H9 (cell line): ENCODE results near the gene SLC2A4RG. TPM values are rescaled to one million over a fixed set of nuclear protein-coding genes. Genes with fewer than 3 reads are reported as not detected.

Source experiments
- DNase-seq: peaks from one replicate; pipeline ENCODE4 v3.0.0-alpha.2; 2017
- H2AFZ ChIP-seq: one replicate; pipeline ENCODE4 v1.6.1; 2013; ENCODE audit warnings: mild to moderate bottlenecking, low read length, control low read depth, moderate library complexity
- H2AK5ac ChIP-seq: 2 replicates; pipeline ENCODE4 v1.6.1; 2013; ENCODE audit warnings: low read length, control low read depth, mixed read lengths; ENCODE audit not compliant: insufficient read length
- H2BK120ac ChIP-seq: one replicate; pipeline ENCODE4 v1.6.1; 2013; ENCODE audit warnings: low read depth, mild to moderate bottlenecking, low read length, control low read depth, inconsistent platforms; ENCODE audit not compliant: poor library complexity, severe bottlenecking
- H2BK12ac ChIP-seq: 2 replicates; pipeline ENCODE4 v1.6.1; 2013; ENCODE audit warnings: low read length, control low read depth, mixed read lengths, low read depth; ENCODE audit not compliant: insufficient read length
- H2BK15ac ChIP-seq: 2 replicates; pipeline ENCODE4 v1.6.1; 2013; ENCODE audit warnings: low read depth, low read length, control low read depth
- H2BK20ac ChIP-seq: one replicate; pipeline ENCODE4 v1.6.1; 2013; ENCODE audit warnings: low read depth, mild to moderate bottlenecking, low read length, control low read depth, inconsistent platforms; ENCODE audit not compliant: poor library complexity, severe bottlenecking
- H2BK5ac ChIP-seq: 2 replicates; pipeline ENCODE4 v1.6.1; 2013; ENCODE audit warnings: low read length, control low read depth, mixed read lengths; ENCODE audit not compliant: insufficient read length
- H3K14ac ChIP-seq: 2 replicates; pipeline ENCODE4 v1.6.1; 2013; ENCODE audit warnings: low read length, control low read depth; ENCODE audit not compliant: insufficient read depth
- H3K18ac ChIP-seq: 2 replicates; pipeline ENCODE4 v1.6.1; 2013; ENCODE audit warnings: low read depth, mild to moderate bottlenecking, mixed read lengths, low read length, control low read depth; ENCODE audit not compliant: insufficient read length
- H3K23ac ChIP-seq: 2 replicates; pipeline ENCODE4 v1.6.1; 2013; ENCODE audit warnings: low read length, control low read depth, mixed read lengths, low read depth; ENCODE audit not compliant: insufficient read length
- H3K23me2 ChIP-seq: 2 replicates; pipeline ENCODE4 v1.6.1; 2013; ENCODE audit warnings: low read depth, mild to moderate bottlenecking, mixed read lengths, low read length, control low read depth; ENCODE audit not compliant: insufficient read length, poor library complexity, severe bottlenecking
- H3K27ac ChIP-seq: 2 replicates; pipeline ENCODE4 v1.5.1; 2013; ENCODE audit warnings: low read length, control low read depth, mixed read lengths, low read depth; ENCODE audit not compliant: insufficient read length
- H3K27me3 ChIP-seq: 2 replicates; pipeline ENCODE4 v1.6.1; 2013; ENCODE audit warnings: low read length, control low read depth, inconsistent platforms; ENCODE audit not compliant: insufficient read depth
- H3K4ac ChIP-seq: 2 replicates; pipeline ENCODE4 v1.6.1; 2013; ENCODE audit warnings: low read depth, mild to moderate bottlenecking, control low read depth, inconsistent platforms, low read length, moderate library complexity
- H3K4me1 ChIP-seq: 2 replicates; pipeline ENCODE4 v1.6.1; 2013; ENCODE audit warnings: low read length, control low read depth, inconsistent platforms; ENCODE audit not compliant: insufficient read depth
- H3K4me2 ChIP-seq: 2 replicates; pipeline ENCODE4 v1.6.1; 2013; ENCODE audit warnings: low read length, control low read depth, mixed read lengths; ENCODE audit not compliant: insufficient read length, insufficient read depth
- H3K56ac ChIP-seq: 2 replicates; pipeline ENCODE4 v1.6.1; 2013; ENCODE audit warnings: low read depth, mild to moderate bottlenecking, mixed read lengths, low read length, control low read depth; ENCODE audit not compliant: insufficient read length
- H3K79me1 ChIP-seq: 2 replicates; pipeline ENCODE4 v1.6.1; 2013; ENCODE audit warnings: low read depth, mild to moderate bottlenecking, moderate library complexity, low read length, control low read depth, inconsistent platforms; ENCODE audit not compliant: insufficient read depth, poor library complexity, severe bottlenecking
- H3K79me2 ChIP-seq: 2 replicates; pipeline ENCODE4 v1.6.1; 2013; ENCODE audit warnings: low read length, control low read depth, inconsistent platforms; ENCODE audit not compliant: insufficient read depth
- H3K9ac ChIP-seq: 2 replicates; pipeline ENCODE4 v1.6.1; 2013; ENCODE audit warnings: low read length, control low read depth, mixed read lengths; ENCODE audit not compliant: insufficient read length; ENCODE audit errors: extremely low read depth
- H3K9me3 ChIP-seq: one replicate; pipeline ENCODE4 v1.6.1; 2013; ENCODE audit warnings: low read depth, low read length, inconsistent platforms; ENCODE audit not compliant: control insufficient read depth
- H3T11ph ChIP-seq: one replicate; pipeline ENCODE4 v1.6.1; 2013; ENCODE audit warnings: mild to moderate bottlenecking, low read length, control low read depth, inconsistent platforms
- H4K20me1 ChIP-seq: one replicate; pipeline ENCODE4 v1.6.1; 2013; ENCODE audit not compliant: control insufficient read depth, insufficient read length, insufficient read depth
- H4K5ac ChIP-seq: 2 replicates; pipeline ENCODE4 v1.6.1; 2013; ENCODE audit warnings: low read depth, mild to moderate bottlenecking, mixed read lengths, low read length, control low read depth; ENCODE audit not compliant: insufficient read length
- H4K8ac ChIP-seq: replicated peaks from 2 replicates; pipeline ENCODE4 v1.6.1; 2013; ENCODE audit warnings: low read length, control low read depth, mixed read lengths, low read depth; ENCODE audit not compliant: insufficient read length
- H4K91ac ChIP-seq: 2 replicates; pipeline ENCODE4 v1.6.1; 2013; ENCODE audit warnings: low read depth, mild to moderate bottlenecking, moderate library complexity, mixed read lengths, low read length, control low read depth; ENCODE audit not compliant: insufficient read length
- H3K27ac Mint-ChIP-seq, 3 experiments: 2 replicates in 2 of 3; 3 replicates in 1 of 3; pipeline ENCODE4 v1.8.0; 2020 to 2021; ENCODE audit warnings: mixed read lengths in 3 of 3, mild to moderate bottlenecking in 1 of 3, moderate library complexity in 1 of 3
- H3K27me3 Mint-ChIP-seq: 2 replicates; pipeline ENCODE4 v1.8.0; 2021; ENCODE audit warnings: low read depth, mild to moderate bottlenecking, moderate library complexity, mixed read lengths
- H3K36me3 Mint-ChIP-seq, 3 experiments: 2 replicates in 2 of 3; 3 replicates in 1 of 3; pipeline ENCODE4 v1.8.0; 2020 to 2021; ENCODE audit warnings: low read depth in 3 of 3, mixed read lengths in 3 of 3; ENCODE audit not compliant: insufficient read depth in 1 of 3
- H3K4me1 Mint-ChIP-seq, 2 experiments: 2 replicates each; pipeline ENCODE4 v1.8.0; 2020; ENCODE audit warnings: mixed read lengths in 2 of 2
- H3K4me3 Mint-ChIP-seq, 2 experiments: 2 replicates in 1 of 2; 3 replicates in 1 of 2; pipeline ENCODE4 v1.8.0; 2020 to 2021; ENCODE audit warnings: mild to moderate bottlenecking in 2 of 2, mixed read lengths in 2 of 2, moderate library complexity in 1 of 2
- H3K9me3 Mint-ChIP-seq, 2 experiments: 2 replicates in 1 of 2; 3 replicates in 1 of 2; pipeline ENCODE4 v1.8.0; 2020; ENCODE audit warnings: mild to moderate bottlenecking in 2 of 2, mixed read lengths in 2 of 2, moderate library complexity in 1 of 2
- WGBS: extraction: QIAGEN DNeasy Blood & Tissue Kit; methylation state at CpG from one replicate; pipeline ENCODE4 v1.1.7; 2013; ENCODE audit warnings: missing lambda C conversion rate, low lambda C conversion rate, mixed read lengths; ENCODE audit not compliant: insufficient read length; ENCODE audit errors: extremely low coverage; 5-methylcytosine and 5-hydroxymethylcytosine counted together
- total RNA-seq: library from RNA; stranded (reverse); gene quantifications from 2 replicates; pipeline ENCODE4 v1.2.1, GENCODE V29; 2021
- TF ChIP-seq, protein P1 (sequence below): fragments of 200-600 bp; sonication (generic); conservative IDR thresholded peaks from 3 replicates; pipeline ENCODE4 v1.8.0; 2021; ENCODE audit warnings: antibody characterized with exemption, mild to moderate bottlenecking

Gene SLC2A4RG
- total RNA-seq, 1 experiment from 2014 or later, result 43.9 TPM

DNA sequence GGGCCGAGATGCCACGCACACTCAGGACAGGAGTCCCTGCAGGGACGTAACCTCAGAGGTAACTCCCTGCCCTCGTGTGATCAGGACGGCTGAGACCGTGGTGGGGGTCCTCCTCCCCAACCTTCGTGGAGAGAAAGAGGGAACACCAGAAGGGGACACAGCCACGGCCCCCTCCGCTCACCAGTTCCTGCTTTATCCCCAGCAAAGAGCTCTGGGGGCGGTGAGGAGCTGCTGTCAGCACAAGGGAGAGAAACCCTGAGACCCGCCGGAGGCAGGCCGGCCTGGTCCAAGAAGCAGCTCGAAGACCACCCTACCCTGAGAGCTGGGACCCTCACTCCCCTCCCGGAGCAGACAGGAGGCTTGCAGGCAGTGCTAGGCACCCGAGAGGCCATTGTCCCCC, 44.4 kb downstream of the SLC2A4RG start:
- Histone ChIP-seq H3K4me1 (no peaks in the 10 kb centered on the region), H3K23ac (no peak overlapping the region), H3K79me1 (peaks cover 5% of the 10 kb centered on the region), H2BK120ac (no peak overlapping the region), H2BK12ac (no peak overlapping the region), H4K20me1 (no peaks in the 10 kb centered on the region), H4K8ac (no peak overlapping the region), H3K9me3 (no peaks in the 10 kb centered on the region), H3K79me2 (no peaks in the 10 kb centered on the region), H3K9ac (no peak overlapping the region), H2AK5ac (no peak overlapping the region), H3T11ph (no peak overlapping the region), H2BK5ac (no peak overlapping the region), H3K56ac (no peak overlapping the region), H3K18ac (no peak overlapping the region), H3K23me2 (no peaks in the 10 kb centered on the region), H3K4ac (no peak overlapping the region), H3K14ac (no peak overlapping the region), H2BK15ac (no peak overlapping the region), H4K5ac (no peak overlapping the region), H3K27ac (no peak overlapping the region), H2BK20ac (no peak overlapping the region), H4K91ac (no peak overlapping the region), H2AFZ (no peak overlapping the region), H3K4me2 (no peak overlapping the region), H3K27me3 (no peaks in the 10 kb centered on the region)
- no peaks in the 10 kb centered on the region for H3K9me3 Mint-ChIP-seq
- peak overlapping the region in 2 of 3 experiments; percentile 36 to 90; a peak in 2 of 7 replicates for H3K27ac Mint-ChIP-seq
- peaks cover 0 to 15% (median 4%) of the 10 kb centered on the region in 3 experiments; a peak in 3 of 7 replicates for H3K36me3 Mint-ChIP-seq
- WGBS, result no CpG with 5 or more reads among the region's 16 CpGs
- no peak for DNase-seq
- H3K4me1 Mint-ChIP-seq, result peaks cover 2 to 5% of the 10 kb centered on the region in 2 experiments; a peak in 2 of 4 replicates
- TF ChIP-seq, protein P1, sequence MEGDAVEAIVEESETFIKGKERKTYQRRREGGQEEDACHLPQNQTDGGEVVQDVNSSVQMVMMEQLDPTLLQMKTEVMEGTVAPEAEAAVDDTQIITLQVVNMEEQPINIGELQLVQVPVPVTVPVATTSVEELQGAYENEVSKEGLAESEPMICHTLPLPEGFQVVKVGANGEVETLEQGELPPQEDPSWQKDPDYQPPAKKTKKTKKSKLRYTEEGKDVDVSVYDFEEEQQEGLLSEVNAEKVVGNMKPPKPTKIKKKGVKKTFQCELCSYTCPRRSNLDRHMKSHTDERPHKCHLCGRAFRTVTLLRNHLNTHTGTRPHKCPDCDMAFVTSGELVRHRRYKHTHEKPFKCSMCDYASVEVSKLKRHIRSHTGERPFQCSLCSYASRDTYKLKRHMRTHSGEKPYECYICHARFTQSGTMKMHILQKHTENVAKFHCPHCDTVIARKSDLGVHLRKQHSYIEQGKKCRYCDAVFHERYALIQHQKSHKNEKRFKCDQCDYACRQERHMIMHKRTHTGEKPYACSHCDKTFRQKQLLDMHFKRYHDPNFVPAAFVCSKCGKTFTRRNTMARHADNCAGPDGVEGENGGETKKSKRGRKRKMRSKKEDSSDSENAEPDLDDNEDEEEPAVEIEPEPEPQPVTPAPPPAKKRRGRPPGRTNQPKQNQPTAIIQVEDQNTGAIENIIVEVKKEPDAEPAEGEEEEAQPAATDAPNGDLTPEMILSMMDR, result no peak
- H3K27me3 Mint-ChIP-seq, result no peaks in the 10 kb centered on the region; the same call in 1 of the 2 replicates
- H3K4me3 Mint-ChIP-seq, result no peak overlapping the region
